GM19099 (cell line): Measurements from ENCODE around the gene CNDP2.

ENCODE experiments used
- POLR2A ChIP-seq: IDR thresholded peaks from 3 replicates; pipeline ENCODE4 v1.6.1; 2011; ENCODE audit warnings: low read depth; ENCODE audit not compliant: insufficient read length; ENCODE audit errors: extremely low read depth

The CNDP2 gene

DNA sequence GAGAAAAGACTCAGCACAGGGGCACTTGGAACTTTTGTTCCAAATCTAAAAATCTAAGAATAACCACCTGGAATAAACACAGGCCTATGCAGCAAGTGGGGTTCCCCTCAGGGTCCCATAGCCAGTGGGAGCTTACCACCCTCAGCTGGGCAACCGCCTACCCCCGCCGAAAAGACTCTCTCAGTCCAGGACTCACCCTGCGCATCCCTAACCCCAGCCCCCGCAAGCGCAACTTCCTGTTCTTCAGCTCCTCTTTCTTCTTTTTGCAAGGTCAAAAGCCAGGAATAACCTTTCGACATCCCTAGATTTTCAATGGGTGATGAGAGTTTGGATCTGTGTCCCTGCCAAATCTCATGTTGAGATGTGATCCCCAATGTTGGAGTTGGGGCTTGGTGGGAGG, 51.7 kb downstream of the CNDP2 start:
- TF ChIP-seq POLR2A = no peak

DNA sequence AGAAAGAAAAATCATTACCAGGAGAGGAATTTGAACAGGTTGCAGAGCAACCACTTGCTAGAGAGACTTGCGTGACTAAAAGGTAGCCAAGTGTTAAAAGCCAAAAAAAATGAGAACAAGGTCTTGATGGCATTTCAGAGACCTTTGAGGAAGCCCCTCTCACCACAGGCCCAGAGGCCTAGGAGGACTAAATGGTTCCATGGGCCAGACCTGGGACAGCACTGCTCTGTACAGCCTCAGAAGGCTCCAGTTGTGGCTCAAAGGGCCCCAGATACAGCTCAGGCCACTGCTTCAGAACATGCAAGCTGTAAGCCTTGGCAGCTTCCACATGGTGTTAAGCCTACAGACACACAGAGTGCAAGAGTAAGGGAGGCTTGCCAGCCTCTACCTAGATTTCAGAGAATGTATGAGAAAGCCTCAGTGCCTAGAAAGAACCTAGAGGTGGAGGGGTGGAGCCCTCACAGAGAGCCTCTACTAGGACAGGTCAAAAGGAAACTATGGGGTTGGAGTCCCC, 53.5 kb downstream of the CNDP2 start:
- no peak for TF ChIP-seq POLR2A

DNA sequence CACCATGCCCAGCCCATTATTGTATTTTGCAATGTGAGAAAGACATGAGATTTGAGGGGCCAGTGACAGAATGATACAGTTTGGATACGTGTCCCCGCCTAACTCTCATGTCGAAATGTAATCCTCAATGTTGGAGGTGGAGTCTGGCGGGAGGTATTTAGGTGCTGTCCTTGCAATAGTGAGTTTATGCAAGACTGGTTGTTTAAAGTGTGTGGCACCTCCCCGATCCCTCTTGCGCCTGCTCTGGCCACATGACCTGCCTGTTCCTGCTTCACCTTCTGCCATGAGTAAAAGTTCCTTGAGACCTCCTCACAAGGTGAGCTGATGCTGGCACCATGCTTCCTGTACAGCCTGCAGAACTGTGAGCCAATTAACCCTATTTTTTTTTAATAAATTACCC, 54.7 kb downstream of the CNDP2 start:
- no peak for TF ChIP-seq POLR2A

DNA sequence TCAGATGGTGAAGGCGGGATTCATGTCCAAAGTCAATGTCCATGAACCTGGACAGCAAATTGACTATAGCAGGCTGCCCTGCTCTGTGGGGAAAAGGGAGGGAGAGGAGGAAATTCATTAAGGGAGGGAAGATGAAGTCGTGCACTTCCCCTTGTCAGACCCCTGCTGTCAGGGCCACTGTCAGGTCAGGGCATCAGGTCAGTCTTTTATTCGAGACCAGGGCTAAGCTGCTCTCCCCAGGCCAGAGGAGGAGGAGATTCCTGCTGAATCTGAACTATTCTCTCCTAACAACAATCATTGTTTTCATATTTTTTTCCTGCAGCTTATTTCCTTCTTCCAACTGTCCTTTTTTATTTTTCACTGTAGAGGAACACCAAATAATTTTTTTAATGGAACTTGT, 55.3 kb downstream of the CNDP2 start:
- TF ChIP-seq POLR2A = no peak

DNA sequence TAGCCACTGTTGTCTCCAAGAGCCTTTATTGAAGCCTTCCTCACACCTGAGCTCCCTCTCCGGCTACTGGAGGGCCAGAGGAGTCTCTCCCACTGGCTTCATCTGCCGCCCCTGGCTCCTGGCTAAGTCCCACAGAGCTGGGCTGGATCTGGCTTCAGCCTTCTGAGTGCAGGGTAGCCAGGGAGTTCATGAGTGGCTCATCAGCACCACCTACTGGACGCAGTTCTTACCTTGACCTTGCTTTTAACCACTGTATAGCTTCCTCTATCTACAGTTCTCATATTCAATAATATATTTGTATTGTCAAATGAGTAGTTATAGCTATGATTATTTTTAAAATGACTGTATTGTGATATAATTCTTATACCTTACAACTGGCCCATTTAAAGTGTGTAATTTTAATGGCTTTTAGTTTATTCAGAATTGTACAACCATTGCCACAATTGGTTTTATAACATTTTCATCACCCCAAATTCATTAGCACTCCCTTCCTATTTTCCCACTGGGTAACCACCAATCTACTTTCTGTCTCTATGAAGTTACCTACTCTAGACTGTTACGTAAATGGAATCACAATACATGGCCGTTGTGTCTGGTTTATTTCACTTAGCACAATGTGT, 55.9 kb downstream of the CNDP2 start:
- TF ChIP-seq POLR2A = no peak

DNA sequence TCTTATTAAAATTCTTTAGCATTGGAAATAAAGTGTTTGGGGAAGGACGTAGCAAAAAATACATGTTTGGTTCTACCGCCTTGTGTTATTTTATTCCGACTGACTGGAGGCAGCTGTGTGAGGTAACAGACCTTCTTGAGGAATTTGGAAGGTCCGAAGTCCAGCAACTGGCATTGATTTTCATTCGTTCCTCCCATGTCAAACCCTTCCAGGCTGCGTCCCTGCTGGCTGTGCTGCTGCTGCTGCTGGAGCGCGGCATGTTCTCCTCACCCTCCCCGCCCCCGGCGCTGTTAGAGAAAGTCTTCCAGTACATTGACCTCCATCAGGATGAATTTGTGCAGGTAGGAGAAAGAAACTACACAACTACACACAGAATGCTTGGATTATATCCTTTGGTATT, 60.0 kb downstream of the CNDP2 start:
- TF ChIP-seq POLR2A = no peak

DNA sequence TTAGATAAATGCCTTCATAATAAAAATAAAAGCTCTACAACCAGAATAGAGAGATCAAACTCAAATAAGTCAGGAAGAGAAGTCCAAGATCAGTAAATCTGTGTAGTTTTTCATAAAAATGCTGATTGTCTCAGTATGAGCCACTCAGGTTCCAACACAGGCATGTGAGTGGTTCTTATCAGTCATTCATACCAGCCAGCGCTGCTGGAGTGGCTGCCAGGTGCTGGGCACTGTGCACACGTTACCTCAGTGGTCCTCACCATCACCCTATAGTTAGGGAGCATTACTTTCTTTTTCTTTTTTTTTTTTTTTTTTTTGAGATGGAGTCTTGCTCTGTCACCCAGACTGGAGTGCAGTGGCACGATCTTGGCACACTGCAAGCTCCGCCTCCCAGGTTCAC, 61.9 kb downstream of the CNDP2 start:
- no peak for TF ChIP-seq POLR2A

DNA sequence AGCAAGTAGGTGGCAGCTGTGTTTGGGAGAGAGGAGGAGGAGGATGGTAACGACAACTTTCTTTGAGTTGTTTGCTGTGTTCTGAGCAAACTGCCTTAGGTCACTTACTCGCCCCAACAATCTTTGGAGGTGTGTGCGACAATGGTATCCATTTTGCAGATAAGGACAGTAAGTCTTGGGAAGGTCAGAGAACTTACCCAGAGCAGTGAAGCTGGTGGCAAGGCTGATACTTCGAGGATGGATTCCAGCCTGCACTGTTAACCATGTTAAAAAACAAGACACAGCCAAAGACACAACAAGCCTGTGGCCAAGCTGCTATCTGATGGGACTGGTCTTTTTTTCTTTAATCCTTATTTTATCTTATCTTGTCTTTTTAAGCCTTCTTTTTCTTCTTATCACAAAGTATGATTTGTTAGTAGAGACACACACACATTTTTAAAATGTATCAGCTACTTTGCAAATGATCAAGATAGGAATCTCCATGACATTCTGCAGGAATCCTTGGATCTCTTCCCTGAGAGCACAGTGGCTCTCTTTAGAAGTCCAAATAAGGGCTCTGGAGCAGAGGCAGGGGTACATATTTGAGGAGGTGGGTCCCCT, 66.1 kb downstream of the CNDP2 start:
- TF ChIP-seq POLR2A = no peak

DNA sequence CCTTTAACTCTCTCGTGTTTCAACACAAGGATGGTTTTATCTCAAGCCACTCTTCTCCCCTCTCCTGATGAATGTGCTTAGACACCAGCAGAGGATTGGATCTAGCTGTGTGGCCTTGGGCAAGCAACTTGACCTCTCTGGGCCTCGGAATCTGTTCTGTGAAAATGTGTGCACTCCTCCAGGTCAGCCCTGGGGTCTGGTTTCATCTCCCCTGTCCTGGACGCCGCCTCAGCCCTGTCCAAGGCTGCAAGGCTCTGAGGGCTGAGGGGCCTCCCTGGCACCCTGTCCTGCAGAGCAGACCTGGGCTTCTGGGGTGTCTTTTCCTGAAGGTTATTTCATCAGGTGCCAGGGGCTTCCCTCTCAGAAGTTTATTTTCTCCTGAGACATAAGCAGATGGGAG, 66.6 kb downstream of the CNDP2 start:
- TF ChIP-seq POLR2A = no peak

DNA sequence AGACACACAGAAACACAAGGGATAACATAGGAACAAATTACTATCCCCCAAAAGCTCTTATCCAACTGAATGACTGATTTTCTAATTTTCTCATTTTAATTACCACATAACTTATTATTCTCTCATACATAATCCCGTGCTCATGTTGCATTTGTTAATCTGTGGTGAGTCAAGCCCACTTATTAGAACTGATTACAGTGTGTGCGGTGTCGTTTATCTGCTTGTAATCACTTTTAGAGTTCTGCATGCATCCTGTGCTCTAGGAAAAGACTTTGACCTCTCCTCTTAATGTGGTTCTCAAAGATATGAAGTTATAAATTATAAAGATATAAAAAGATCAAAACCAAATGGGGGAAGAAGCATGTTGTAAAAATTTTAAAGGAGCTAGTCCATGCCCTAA, 67.8 kb downstream of the CNDP2 start:
- TF ChIP-seq POLR2A = no peak

DNA sequence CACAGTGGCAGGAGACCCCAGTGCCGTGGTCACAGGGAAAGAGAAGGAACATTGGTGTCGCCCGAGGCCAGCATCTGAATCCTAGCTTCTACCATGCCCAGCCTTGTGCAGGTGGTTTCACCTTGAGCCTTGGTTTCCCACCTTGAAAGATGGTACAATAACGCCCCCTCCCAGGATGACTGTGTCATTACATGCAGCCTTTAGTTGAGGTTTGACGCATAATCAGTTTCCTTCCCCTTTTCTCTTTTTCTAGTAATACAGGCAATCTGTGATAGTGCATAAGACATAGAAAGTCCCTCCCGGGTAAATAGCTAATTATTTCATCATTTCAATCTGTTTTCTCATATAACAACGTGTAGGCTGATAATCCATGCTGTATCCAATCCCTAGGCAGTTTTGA, 71.7 kb downstream of the CNDP2 start:
- no peak for TF ChIP-seq POLR2A

DNA sequence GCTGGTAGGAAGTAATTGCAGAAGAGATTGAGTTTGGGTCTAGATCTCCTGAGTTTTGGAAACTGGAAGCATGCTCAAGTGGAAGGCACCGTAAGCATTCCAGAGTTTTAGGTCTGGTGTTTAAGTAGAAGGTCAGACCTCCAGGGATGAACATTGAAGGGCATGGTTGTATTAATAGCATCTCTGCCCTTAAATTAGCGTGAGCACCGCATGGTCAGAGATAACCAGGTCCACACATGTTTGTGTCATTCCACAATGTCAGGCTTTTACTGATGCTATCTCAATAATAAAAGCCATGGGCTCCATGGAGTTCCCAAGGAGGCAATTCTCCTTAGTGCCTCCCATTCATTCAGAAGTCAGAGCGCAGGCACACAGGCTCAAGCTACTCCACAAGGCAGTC, 73.2 kb downstream of the CNDP2 start:
- TF ChIP-seq POLR2A = no peak

DNA sequence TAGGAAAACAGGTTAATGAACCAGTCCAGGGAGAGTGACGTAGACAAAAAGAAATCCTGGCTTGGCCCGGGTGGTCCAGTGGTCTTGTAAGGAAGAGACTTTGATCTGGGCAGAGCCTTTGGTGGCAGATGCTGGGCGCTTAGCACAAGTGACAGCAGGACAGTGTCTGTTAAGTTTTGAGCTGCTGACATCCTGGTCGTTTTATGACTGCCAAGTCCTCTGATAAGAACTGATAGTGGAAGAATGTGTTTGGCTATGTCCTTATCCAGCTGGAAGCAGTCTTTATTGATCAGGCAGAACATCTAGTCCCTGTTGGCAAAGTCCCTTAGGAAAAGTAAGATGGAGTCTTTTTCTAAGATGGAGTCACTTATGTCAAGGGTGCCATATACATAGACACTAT, 74.1 kb downstream of the CNDP2 start:
- TF ChIP-seq POLR2A = no peak

DNA sequence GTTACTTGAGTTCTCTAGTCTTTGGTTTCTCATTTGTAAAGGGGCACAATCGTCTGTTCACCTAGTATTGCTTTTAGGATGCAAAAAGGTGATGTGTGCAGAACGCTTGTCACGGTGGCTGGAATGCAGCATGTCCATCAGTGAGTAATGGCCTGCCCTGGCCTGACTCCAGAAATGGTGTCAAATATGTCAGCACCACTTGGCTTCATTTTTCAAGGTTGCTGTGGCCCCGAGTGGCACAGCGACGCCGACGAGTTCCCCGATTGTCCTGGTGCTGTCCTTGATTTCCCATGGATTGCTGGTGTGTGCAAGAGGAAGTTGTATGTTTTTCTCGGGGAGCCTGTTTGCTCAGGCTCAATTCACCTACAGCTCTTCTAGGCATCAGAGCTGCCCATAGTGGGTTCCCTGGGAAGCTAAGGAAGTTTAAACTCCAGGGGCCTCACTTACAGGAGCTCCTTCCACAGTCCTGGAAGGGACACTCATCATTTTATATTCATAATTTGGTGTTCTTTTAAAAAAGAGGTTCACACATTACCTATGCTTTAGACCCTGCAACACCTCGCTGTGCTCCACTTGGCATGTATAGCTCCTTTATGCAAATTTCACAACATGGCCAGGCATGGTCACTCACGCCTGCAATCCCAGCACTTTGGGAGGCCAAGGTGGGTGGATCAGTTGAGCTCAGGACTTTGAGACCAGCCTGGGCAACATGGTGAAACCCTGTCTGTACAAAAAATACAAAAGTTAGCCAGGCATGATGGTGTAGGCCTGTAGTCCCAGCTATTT, 75.9 kb downstream of the CNDP2 start:
- no peak for TF ChIP-seq POLR2A

DNA sequence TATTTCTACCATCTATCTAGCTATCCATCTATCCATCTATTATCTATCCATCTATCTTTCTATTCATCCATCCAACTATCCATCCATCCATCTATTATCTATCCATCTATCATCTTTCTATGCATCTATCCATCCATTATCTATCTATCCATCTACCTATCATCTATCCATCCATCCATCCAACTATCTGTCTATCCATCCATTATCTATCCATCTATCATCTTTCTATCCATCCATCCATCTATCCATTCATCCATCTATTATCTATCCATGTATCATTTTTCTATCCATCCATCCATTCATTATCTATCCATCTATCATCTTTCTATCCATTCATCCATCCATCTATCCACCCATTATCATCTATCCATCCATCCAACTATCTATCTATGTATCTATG, 76.9 kb downstream of the CNDP2 start:
- TF ChIP-seq POLR2A = no peak
